ENCODE data around the gene MCC.
A peak's percentile ranks its signal among the peaks of the same experiment; 100 is the strongest.

MCC gene

GRCh38 chr5:113203916-113204315, 284.3 kb downstream of the MCC start:
- no peak for DNase-seq (ENCODE audit: low spot score)

- DNase-seq (ENCODE audit: low spot score): peak; percentile 64
Observed at GRCh38 chr5:113202746-113203716, 285.2 kb downstream of the MCC start.

GRCh38 chr5:113202287-113202686, 286.0 kb downstream of the MCC start:
- no peak for DNase-seq (ENCODE audit: low spot score)

- DNase-seq (ENCODE audit: low spot score): no peak
Observed at GRCh38 chr5:113201715-113202114, 286.5 kb downstream of the MCC start.

- DNase-seq (ENCODE audit: low spot score): no peak
Observed at GRCh38 chr5:113199122-113199905, 288.9 kb downstream of the MCC start.

- DNase-seq (ENCODE audit: low spot score): peak; percentile 97
Observed at GRCh38 chr5:113197456-113198200, 290.6 kb downstream of the MCC start.

GRCh38 chr5:113195771-113196170, 292.5 kb downstream of the MCC start:
- DNase-seq (ENCODE audit: low spot score): no peak

GRCh38 chr5:113195251-113195650, 293.0 kb downstream of the MCC start:
- peak; percentile 98 for DNase-seq (ENCODE audit: low spot score)

GRCh38 chr5:113194591-113194990, 293.7 kb downstream of the MCC start:
- no peak for DNase-seq (ENCODE audit: low spot score)

GRCh38 chr5:113194125-113194524, 294.1 kb downstream of the MCC start:
- no peak for DNase-seq (ENCODE audit: low spot score)

GRCh38 chr5:113193311-113193978, 294.8 kb downstream of the MCC start:
- DNase-seq (ENCODE audit: low spot score): no peak

GRCh38 chr5:113192541-113192940, 295.7 kb downstream of the MCC start:
- no peak for DNase-seq (ENCODE audit: low spot score)

- DNase-seq (ENCODE audit: low spot score): no peak
Observed at GRCh38 chr5:113190347-113190746, 297.9 kb downstream of the MCC start.

- DNase-seq (ENCODE audit: low spot score): no peak
Observed at GRCh38 chr5:113189291-113189690, 299.0 kb downstream of the MCC start.

GRCh38 chr5:113188436-113188835, 299.8 kb downstream of the MCC start:
- DNase-seq (ENCODE audit: low spot score): no peak

GRCh38 chr5:113187906-113188305, 300.3 kb downstream of the MCC start:
- no peak for DNase-seq (ENCODE audit: low spot score)

- DNase-seq (ENCODE audit: low spot score): no peak
Observed at GRCh38 chr5:113186061-113186460, 302.2 kb downstream of the MCC start.

GRCh38 chr5:113183694-113184093, 304.6 kb downstream of the MCC start:
- DNase-seq (ENCODE audit: low spot score): no peak

- peak; percentile 86 for DNase-seq (ENCODE audit: low spot score)
Observed at GRCh38 chr5:113182658-113183344, 305.5 kb downstream of the MCC start.

GRCh38 chr5:113181853-113182490, 306.3 kb downstream of the MCC start:
- DNase-seq (ENCODE audit: low spot score): peak; percentile 80
